IPS-18c (cell line): ENCODE data around the gene ATXN7L1.
"Not testable (repeated sequence)": the region's sequence is repeated elsewhere in the genome, so short reads cannot be mapped to it uniquely, and the experiment has no call there.

Experiments
- H3K4me3 ChIP-seq: 2 replicates; pipeline ENCODE4 v1.7.0; 2013; ENCODE audit warnings: low read depth, mild to moderate bottlenecking, low read length, moderate library complexity; ENCODE audit not compliant: insufficient read depth
- H3K9me3 ChIP-seq: one replicate; pipeline ENCODE4 v1.6.1; 2013; ENCODE audit warnings: mild to moderate bottlenecking, low read length, moderate library complexity; ENCODE audit not compliant: control insufficient read depth, insufficient read depth

The ATXN7L1 gene

GRCh38 chr7:105718511-105718925 is 157.9 kb downstream of the ATXN7L1 start:
- H3K9me3 ChIP-seq: peaks cover under 1% of the 10 kb centered on the region
- H3K4me3 ChIP-seq: no peak overlapping the region

GRCh38 chr7:105715528-105715927 is 160.9 kb downstream of the ATXN7L1 start:
- H3K9me3 ChIP-seq: peaks cover 19% of the 10 kb centered on the region
- H3K4me3 ChIP-seq: no peak overlapping the region

- Histone ChIP-seq H3K4me3 (no peak overlapping the region), H3K9me3 (peaks cover 19% of the 10 kb centered on the region)
These were observed 162.6 kb downstream of the ATXN7L1 start for GRCh38 chr7:105713488-105714465.

GRCh38 chr7:105712877-105713276 is 163.5 kb downstream of the ATXN7L1 start:
- peaks cover 19% of the 10 kb centered on the region for H3K9me3 ChIP-seq
- H3K4me3 ChIP-seq: no peak overlapping the region

- H3K4me3 ChIP-seq: no peak overlapping the region
- peaks cover 19% of the 10 kb centered on the region for H3K9me3 ChIP-seq
These were observed 164.5 kb downstream of the ATXN7L1 start for GRCh38 chr7:105711726-105712402.

- H3K4me3 ChIP-seq: not testable (repeated sequence)
- H3K9me3 ChIP-seq: peaks cover 19% of the 10 kb centered on the region
These were observed 165.7 kb downstream of the ATXN7L1 start for GRCh38 chr7:105710720-105711119.

- no peak overlapping the region for H3K4me3 ChIP-seq
- peaks cover 19% of the 10 kb centered on the region for H3K9me3 ChIP-seq
These were observed 167.7 kb downstream of the ATXN7L1 start for GRCh38 chr7:105708763-105709080.

GRCh38 chr7:105707967-105708762 is 168.2 kb downstream of the ATXN7L1 start:
- Histone ChIP-seq H3K9me3 (peaks cover 15% of the 10 kb centered on the region), H3K4me3 (no peak overlapping the region)

- H3K4me3 ChIP-seq: no peak overlapping the region
- peaks cover 15% of the 10 kb centered on the region for H3K9me3 ChIP-seq
These were observed 169.0 kb downstream of the ATXN7L1 start for GRCh38 chr7:105707381-105707780.

- no peaks in the 10 kb centered on the region for H3K9me3 ChIP-seq
- no peak overlapping the region for H3K4me3 ChIP-seq
These were observed 171.0 kb downstream of the ATXN7L1 start for GRCh38 chr7:105705427-105705826.

- Histone ChIP-seq H3K9me3 (no peaks in the 10 kb centered on the region), H3K4me3 (no peak overlapping the region)
These were observed 173.0 kb downstream of the ATXN7L1 start for GRCh38 chr7:105703207-105703930.

GRCh38 chr7:105699568-105700236 is 176.7 kb downstream of the ATXN7L1 start:
- Histone ChIP-seq H3K9me3 (no peaks in the 10 kb centered on the region), H3K4me3 (no peak overlapping the region)

GRCh38 chr7:105698531-105698930 is 177.9 kb downstream of the ATXN7L1 start:
- no peaks in the 10 kb centered on the region for H3K9me3 ChIP-seq
- H3K4me3 ChIP-seq: no peak overlapping the region

GRCh38 chr7:105697753-105698152 is 178.6 kb downstream of the ATXN7L1 start:
- Histone ChIP-seq H3K4me3 (no peak overlapping the region), H3K9me3 (no peaks in the 10 kb centered on the region)

GRCh38 chr7:105697169-105697568 is 179.2 kb downstream of the ATXN7L1 start:
- H3K4me3 ChIP-seq, H3K9me3 ChIP-seq: not testable (repeated sequence)

GRCh38 chr7:105693576-105693975 is 182.8 kb downstream of the ATXN7L1 start:
- H3K9me3 ChIP-seq: no peaks in the 10 kb centered on the region
- no peak overlapping the region for H3K4me3 ChIP-seq
